ENCODE measurements around the gene INSIG2.

Gene INSIG2

GRCh38 chr2:118112771-118113334 is 24.6 kb downstream of the INSIG2 start:
- ChIA-PET POLR2A (no interaction called here), CTCF (interaction anchor here (1.3 kb wide), 1 partner anchor 11 kb away, joined by 5 read pairs; no protein-coding TSS in a partner anchor)
- no peak for TF ChIP-seq CTCF (IDR thresholded peaks at IDR 0.05; ENCODE audit: control extremely low read depth, extremely low read depth, low read depth, missing control alignments)
- DNase-seq (ENCODE audit: extremely low spot score): no peak

- no peak for DNase-seq (ENCODE audit: extremely low spot score)
- CTCF ChIA-PET: interaction anchor here (0.7 to 1.5 kb wide), 4 partner anchors 10 to 37 kb away, joined by 3 to 4 read pairs (median 4); no protein-coding TSS in a partner anchor
Observed at GRCh38 chr2:118114863-118115262, 26.6 kb downstream of the INSIG2 start.

GRCh38 chr2:118115761-118116160 is 27.5 kb downstream of the INSIG2 start:
- CTCF ChIA-PET: interaction anchor here (1.4 kb wide), 1 partner anchor 10 kb away, joined by 3 read pairs; no protein-coding TSS in a partner anchor

More at GRCh38 chr2:118114863-118115262, 26.6 kb downstream of the INSIG2 start:
- TF ChIP-seq CTCF (IDR thresholded peaks at IDR 0.05; ENCODE audit: control extremely low read depth, extremely low read depth, low read depth, missing control alignments): no peak
- POLR2A ChIA-PET: no interaction called here

GRCh38 chr2:118118479-118118878 is 30.2 kb downstream of the INSIG2 start:
- CTCF ChIA-PET: interaction anchor here (1.4 kb wide), 1 partner anchor 13 kb away, joined by 4 read pairs; no protein-coding TSS in a partner anchor
- DNase-seq (ENCODE audit: extremely low spot score): no peak
- no peak for TF ChIP-seq CTCF (IDR thresholded peaks at IDR 0.05; ENCODE audit: control extremely low read depth, extremely low read depth, low read depth, missing control alignments)
- POLR2A ChIA-PET: no interaction called here

More at GRCh38 chr2:118115761-118116160, 27.5 kb downstream of the INSIG2 start:
- DNase-seq (ENCODE audit: extremely low spot score): no peak
- POLR2A ChIA-PET: no interaction called here
- no peak for TF ChIP-seq CTCF (IDR thresholded peaks at IDR 0.05; ENCODE audit: control extremely low read depth, extremely low read depth, low read depth, missing control alignments)

GRCh38 chr2:118119158-118119727 is 31.0 kb downstream of the INSIG2 start:
- TF ChIP-seq CTCF (IDR thresholded peaks at IDR 0.05; ENCODE audit: control extremely low read depth, extremely low read depth, low read depth, missing control alignments): no peak
- POLR2A ChIA-PET: no interaction called here
- DNase-seq (ENCODE audit: extremely low spot score): no peak
- CTCF ChIA-PET: interaction anchor here (1.3 to 1.4 kb wide), 2 partner anchors 11 to 13 kb away, joined by 4 read pairs; no protein-coding TSS in a partner anchor

GRCh38 chr2:118119761-118120400 is 31.6 kb downstream of the INSIG2 start:
- no peak for TF ChIP-seq CTCF (IDR thresholded peaks at IDR 0.05; ENCODE audit: control extremely low read depth, extremely low read depth, low read depth, missing control alignments)
- ChIA-PET CTCF (interaction anchor here (1.2 to 1.3 kb wide), 2 partner anchors 11 to 87 kb away, joined by 3 to 4 read pairs; no protein-coding TSS in a partner anchor), POLR2A (no interaction called here)
- DNase-seq (ENCODE audit: extremely low spot score): no peak

Measured in GM10248 (cell line).